ENCODE measurements around the gene EXT2. TPM values are rescaled to one million over a fixed set of nuclear protein-coding genes. Genes with fewer than 3 reads are reported as not detected.

Gene EXT2
- total and polyA plus RNA-seq, 2 experiments from 2014 or later: 15.9 to 48.6 TPM

DNA sequence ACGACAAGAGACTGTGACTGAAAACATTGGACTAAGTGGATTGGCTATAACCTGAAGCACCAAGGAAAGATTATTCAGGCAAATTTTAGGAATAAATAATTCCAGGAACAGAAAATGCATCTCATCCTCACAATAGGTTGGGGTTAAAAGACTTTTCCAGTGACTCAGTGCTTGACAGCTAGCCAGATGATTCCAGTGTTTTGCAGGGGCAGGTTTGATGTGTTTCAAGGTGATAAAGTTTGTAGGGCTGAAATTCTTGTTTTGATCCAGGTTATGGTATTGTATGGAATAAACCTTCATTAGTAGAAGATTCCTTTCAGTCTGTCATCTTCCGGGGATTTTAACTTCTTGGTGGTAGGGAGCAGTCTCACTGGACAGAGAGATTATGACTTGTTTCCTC is 2.3 kb downstream of the EXT2 start:
- Histone ChIP-seq H3K4me1 (ENCODE audit: insufficient read depth) (peaks cover 12% of the 10 kb centered on the region; the same call in 1 of the 2 replicates), H3K4me2 (no peak overlapping the region), H2AFZ (no peak overlapping the region), H3K9me2 (ENCODE audit: insufficient read depth) (no peaks in the 10 kb centered on the region; the same call in 1 of the 2 replicates), H3K27me3 (ENCODE audit: insufficient read depth) (no peaks in the 10 kb centered on the region), H4K20me1 (replicated peaks; ENCODE audit: insufficient read depth) (peaks cover 14% of the 10 kb centered on the region), H3K4me3 (no peak overlapping the region), H3K36me3 (ENCODE audit: insufficient read depth) (no peaks in the 10 kb centered on the region), H3K27ac (ENCODE audit: low read depth) (no peak overlapping the region), H3F3A (replicated peaks; ENCODE audit: low read depth) (no peaks in the 10 kb centered on the region), H3K79me2 (replicated peaks; ENCODE audit: insufficient read depth) (peaks cover 45% of the 10 kb centered on the region)
- ATAC-seq: no peak
- Mint-ChIP-seq H3K27me3 (ENCODE audit: insufficient read depth, low read depth, poor library complexity) (peaks cover 11% of the 10 kb centered on the region), H3K27ac (no peak overlapping the region), H3K4me3 (no peak overlapping the region), H3K4me1 (peaks cover 11% of the 10 kb centered on the region), H3K36me3 (ENCODE audit: low read depth) (no peaks in the 10 kb centered on the region), H3K9me3 (no peaks in the 10 kb centered on the region)
- no peak for DNase-seq (ENCODE audit: low spot score)
- TF ChIP-seq ZNF331 (CRISPR knock-in tag; IDR thresholded peaks at IDR 0.05; ENCODE audit: low read depth) (no peak), EZH2 (IDR thresholded peaks at IDR 0.05; ENCODE audit: low read depth, unreplicated experiment) (no peak), CREB1 (CRISPR knock-in tag; IDR thresholded peaks at IDR 0.05; ENCODE audit: low read depth) (no peak)

DNA sequence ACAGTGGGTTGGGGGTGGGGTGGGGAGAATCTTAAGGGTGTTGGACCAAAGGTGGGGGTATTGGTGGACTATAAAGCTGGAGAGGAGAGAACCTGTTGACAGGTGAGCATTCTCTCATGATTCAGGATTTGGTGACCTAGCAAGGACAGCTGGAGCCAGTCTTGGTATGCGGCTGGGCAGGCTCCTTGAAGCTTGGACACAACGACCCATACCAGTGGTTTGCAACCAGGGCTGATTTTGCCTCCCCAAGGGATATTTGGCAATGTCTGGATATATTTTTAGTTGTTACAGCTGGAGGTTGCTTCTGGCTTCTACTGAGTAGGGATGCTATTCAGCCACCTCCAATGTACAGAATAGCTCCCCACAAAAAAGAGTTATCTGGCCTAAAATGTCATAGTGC is 5.6 kb downstream of the EXT2 start:
- no peak overlapping the region for H3K4me3 Mint-ChIP-seq
- TF ChIP-seq ZNF114 (CRISPR knock-in tag; IDR thresholded peaks at IDR 0.05): no peak
- no peak for TF ChIP-seq NANOG (IDR thresholded peaks at IDR 0.05; ENCODE audit: borderline replicate concordance)
- TF ChIP-seq ZNF331 (CRISPR knock-in tag; IDR thresholded peaks at IDR 0.05; ENCODE audit: low read depth): no peak
- TF ChIP-seq, protein P1, sequence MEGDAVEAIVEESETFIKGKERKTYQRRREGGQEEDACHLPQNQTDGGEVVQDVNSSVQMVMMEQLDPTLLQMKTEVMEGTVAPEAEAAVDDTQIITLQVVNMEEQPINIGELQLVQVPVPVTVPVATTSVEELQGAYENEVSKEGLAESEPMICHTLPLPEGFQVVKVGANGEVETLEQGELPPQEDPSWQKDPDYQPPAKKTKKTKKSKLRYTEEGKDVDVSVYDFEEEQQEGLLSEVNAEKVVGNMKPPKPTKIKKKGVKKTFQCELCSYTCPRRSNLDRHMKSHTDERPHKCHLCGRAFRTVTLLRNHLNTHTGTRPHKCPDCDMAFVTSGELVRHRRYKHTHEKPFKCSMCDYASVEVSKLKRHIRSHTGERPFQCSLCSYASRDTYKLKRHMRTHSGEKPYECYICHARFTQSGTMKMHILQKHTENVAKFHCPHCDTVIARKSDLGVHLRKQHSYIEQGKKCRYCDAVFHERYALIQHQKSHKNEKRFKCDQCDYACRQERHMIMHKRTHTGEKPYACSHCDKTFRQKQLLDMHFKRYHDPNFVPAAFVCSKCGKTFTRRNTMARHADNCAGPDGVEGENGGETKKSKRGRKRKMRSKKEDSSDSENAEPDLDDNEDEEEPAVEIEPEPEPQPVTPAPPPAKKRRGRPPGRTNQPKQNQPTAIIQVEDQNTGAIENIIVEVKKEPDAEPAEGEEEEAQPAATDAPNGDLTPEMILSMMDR (conservative IDR thresholded peaks at IDR 0.05; ENCODE audit: low read depth in 2 of 2): no peak
- TF ChIP-seq, protein P2, sequence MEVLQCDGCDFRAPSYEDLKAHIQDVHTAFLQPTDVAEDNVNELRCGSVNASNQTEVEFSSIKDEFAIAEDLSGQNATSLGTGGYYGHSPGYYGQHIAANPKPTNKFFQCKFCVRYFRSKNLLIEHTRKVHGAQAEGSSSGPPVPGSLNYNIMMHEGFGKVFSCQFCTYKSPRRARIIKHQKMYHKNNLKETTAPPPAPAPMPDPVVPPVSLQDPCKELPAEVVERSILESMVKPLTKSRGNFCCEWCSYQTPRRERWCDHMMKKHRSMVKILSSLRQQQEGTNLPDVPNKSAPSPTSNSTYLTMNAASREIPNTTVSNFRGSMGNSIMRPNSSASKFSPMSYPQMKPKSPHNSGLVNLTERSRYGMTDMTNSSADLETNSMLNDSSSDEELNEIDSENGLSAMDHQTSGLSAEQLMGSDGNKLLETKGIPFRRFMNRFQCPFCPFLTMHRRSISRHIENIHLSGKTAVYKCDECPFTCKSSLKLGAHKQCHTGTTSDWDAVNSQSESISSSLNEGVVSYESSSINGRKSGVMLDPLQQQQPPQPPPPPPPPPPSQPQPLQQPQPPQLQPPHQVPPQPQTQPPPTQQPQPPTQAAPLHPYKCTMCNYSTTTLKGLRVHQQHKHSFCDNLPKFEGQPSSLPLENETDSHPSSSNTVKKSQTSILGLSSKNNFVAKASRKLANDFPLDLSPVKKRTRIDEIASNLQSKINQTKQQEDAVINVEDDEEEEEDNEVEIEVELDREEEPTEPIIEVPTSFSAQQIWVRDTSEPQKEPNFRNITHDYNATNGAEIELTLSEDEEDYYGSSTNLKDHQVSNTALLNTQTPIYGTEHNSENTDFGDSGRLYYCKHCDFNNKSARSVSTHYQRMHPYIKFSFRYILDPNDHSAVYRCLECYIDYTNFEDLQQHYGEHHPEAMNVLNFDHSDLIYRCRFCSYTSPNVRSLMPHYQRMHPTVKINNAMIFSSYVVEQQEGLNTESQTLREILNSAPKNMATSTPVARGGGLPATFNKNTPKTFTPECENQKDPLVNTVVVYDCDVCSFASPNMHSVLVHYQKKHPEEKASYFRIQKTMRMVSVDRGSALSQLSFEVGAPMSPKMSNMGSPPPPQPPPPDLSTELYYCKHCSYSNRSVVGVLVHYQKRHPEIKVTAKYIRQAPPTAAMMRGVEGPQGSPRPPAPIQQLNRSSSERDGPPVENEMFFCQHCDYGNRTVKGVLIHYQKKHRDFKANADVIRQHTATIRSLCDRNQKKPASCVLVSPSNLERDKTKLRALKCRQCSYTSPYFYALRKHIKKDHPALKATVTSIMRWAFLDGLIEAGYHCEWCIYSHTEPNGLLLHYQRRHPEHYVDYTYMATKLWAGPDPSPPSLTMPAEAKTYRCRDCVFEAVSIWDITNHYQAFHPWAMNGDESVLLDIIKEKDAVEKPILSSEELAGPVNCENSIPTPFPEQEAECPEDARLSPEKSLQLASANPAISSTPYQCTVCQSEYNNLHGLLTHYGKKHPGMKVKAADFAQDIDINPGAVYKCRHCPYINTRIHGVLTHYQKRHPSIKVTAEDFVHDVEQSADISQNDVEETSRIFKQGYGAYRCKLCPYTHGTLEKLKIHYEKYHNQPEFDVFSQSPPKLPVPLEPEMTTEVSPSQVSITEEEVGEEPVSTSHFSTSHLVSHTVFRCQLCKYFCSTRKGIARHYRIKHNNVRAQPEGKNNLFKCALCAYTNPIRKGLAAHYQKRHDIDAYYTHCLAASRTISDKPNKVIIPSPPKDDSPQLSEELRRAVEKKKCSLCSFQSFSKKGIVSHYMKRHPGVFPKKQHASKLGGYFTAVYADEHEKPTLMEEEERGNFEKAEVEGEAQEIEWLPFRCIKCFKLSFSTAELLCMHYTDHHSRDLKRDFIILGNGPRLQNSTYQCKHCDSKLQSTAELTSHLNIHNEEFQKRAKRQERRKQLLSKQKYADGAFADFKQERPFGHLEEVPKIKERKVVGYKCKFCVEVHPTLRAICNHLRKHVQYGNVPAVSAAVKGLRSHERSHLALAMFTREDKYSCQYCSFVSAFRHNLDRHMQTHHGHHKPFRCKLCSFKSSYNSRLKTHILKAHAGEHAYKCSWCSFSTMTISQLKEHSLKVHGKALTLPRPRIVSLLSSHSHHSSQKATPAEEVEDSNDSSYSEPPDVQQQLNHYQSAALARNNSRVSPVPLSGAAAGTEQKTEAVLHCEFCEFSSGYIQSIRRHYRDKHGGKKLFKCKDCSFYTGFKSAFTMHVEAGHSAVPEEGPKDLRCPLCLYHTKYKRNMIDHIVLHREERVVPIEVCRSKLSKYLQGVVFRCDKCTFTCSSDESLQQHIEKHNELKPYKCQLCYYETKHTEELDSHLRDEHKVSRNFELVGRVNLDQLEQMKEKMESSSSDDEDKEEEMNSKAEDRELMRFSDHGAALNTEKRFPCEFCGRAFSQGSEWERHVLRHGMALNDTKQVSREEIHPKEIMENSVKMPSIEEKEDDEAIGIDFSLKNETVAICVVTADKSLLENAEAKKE (CRISPR knock-in tag; IDR thresholded peaks at IDR 0.05): no peak
- TF ChIP-seq JUNB (IDR thresholded peaks at IDR 0.05; ENCODE audit: unreplicated experiment): no peak
- no peak for TF ChIP-seq EZH2phosphoT487 (IDR thresholded peaks at IDR 0.05; ENCODE audit: unreplicated experiment)
- TF ChIP-seq STAT1 (IDR thresholded peaks at IDR 0.05; ENCODE audit: unreplicated experiment): no peak
- no peaks in the 10 kb centered on the region for H3K9me3 Mint-ChIP-seq
- peaks cover 6% of the 10 kb centered on the region for H3K27me3 Mint-ChIP-seq (ENCODE audit: insufficient read depth, low read depth, poor library complexity)
- peaks cover 14% of the 10 kb centered on the region for H4K20me1 ChIP-seq (replicated peaks; ENCODE audit: insufficient read depth)
- no peak overlapping the region for H3K27ac ChIP-seq (ENCODE audit: low read depth)
- no peak overlapping the region for H3K4me3 ChIP-seq
- no peaks in the 10 kb centered on the region for H3F3A ChIP-seq (replicated peaks; ENCODE audit: low read depth)
- no peaks in the 10 kb centered on the region; the same call in 1 of the 2 replicates for H3K9me2 ChIP-seq (ENCODE audit: insufficient read depth)
- H3K27ac Mint-ChIP-seq: no peak overlapping the region
- peaks cover 14% of the 10 kb centered on the region for H3K4me1 Mint-ChIP-seq
- peaks cover 12% of the 10 kb centered on the region; the same call in 1 of the 2 replicates for H3K4me1 ChIP-seq (ENCODE audit: insufficient read depth)
- H3K36me3 Mint-ChIP-seq (ENCODE audit: low read depth): no peaks in the 10 kb centered on the region
- DNase-seq (ENCODE audit: low spot score) (no peak), ATAC-seq (no peak)
- H3K36me3 ChIP-seq (ENCODE audit: insufficient read depth): no peaks in the 10 kb centered on the region
- H3K79me2 ChIP-seq (replicated peaks; ENCODE audit: insufficient read depth): peaks cover 58% of the 10 kb centered on the region
- H2AFZ ChIP-seq: no peak overlapping the region
- no peaks in the 10 kb centered on the region for H3K27me3 ChIP-seq (ENCODE audit: insufficient read depth)
- no peak overlapping the region for H3K4me2 ChIP-seq
